OCI-LY1 (cell line): Measurements from ENCODE around the gene MTX2.

Experiments
- H2AFZ ChIP-seq: fragments of 200-600 bp; sonication (generic), shearing (Covaris generic); 2 replicates; pipeline ENCODE4 v1.6.0; 2014; ENCODE audit warnings: antibody characterized with exemption, mild to moderate bottlenecking, low read length
- H3F3A ChIP-seq: fragments of 200-600 bp; sonication (generic), shearing (Covaris generic); 2 replicates; pipeline ENCODE4 v1.6.0; 2014; ENCODE audit warnings: mild to moderate bottlenecking, antibody characterized with exemption, low read length, moderate library complexity; ENCODE audit not compliant: insufficient read depth
- H3K27ac ChIP-seq: fragments of 200-600 bp; sonication (generic); 2 replicates; pipeline ENCODE4 v1.5.1; 2014; ENCODE audit warnings: low read length, mixed run types, mild to moderate bottlenecking, low read depth; ENCODE audit not compliant: poor library complexity, severe bottlenecking
- H3K27me3 ChIP-seq: fragments of 200-600 bp; sonication (generic); 2 replicates; pipeline ENCODE4 v1.6.0; 2014; ENCODE audit warnings: antibody characterized with exemption, mild to moderate bottlenecking, low read length, moderate library complexity; ENCODE audit not compliant: insufficient read depth
- H3K36me3 ChIP-seq: fragments of 200-600 bp; sonication (generic); 2 replicates; pipeline ENCODE4 v1.6.1; 2014; ENCODE audit warnings: mild to moderate bottlenecking, antibody characterized with exemption, low read length, moderate library complexity, mixed read lengths; ENCODE audit not compliant: insufficient read depth
- H3K4me1 ChIP-seq: fragments of 200-600 bp; sonication (generic); 2 replicates; pipeline ENCODE4 v1.5.1; 2014; ENCODE audit warnings: mild to moderate bottlenecking, low read length, moderate library complexity; ENCODE audit not compliant: insufficient read depth, severe bottlenecking
- H3K4me2 ChIP-seq: fragments of 200-600 bp; sonication (generic), shearing (Covaris generic); 2 replicates; pipeline ENCODE4 v1.6.1; 2014; ENCODE audit warnings: low read length
- H3K4me3 ChIP-seq: fragments of 200-600 bp; sonication (generic); 2 replicates; pipeline ENCODE4 v1.5.1; 2014; ENCODE audit warnings: low read length, low read depth, mild to moderate bottlenecking, mixed read lengths; ENCODE audit not compliant: poor library complexity, severe bottlenecking
- H3K79me2 ChIP-seq: fragments of 200-600 bp; shearing (Covaris generic); 2 replicates; pipeline ENCODE4 v1.6.1; 2016; ENCODE audit warnings: mixed run types, low read length, mixed read lengths; ENCODE audit not compliant: insufficient read depth
- H3K9ac ChIP-seq: fragments of 200-600 bp; sonication (generic), shearing (Covaris generic); 2 replicates; pipeline ENCODE4 v1.6.1; 2014; ENCODE audit warnings: mild to moderate bottlenecking, low read length, mixed read lengths
- H3K9me2 ChIP-seq: fragments of 200-600 bp; sonication (generic), shearing (Covaris generic); 2 replicates; pipeline ENCODE4 v1.6.1; 2014; ENCODE audit warnings: low read depth, mild to moderate bottlenecking, low read length, mixed read lengths
- H3K9me3 ChIP-seq: fragments of 200-600 bp; shearing (Covaris generic); 2 replicates; pipeline ENCODE4 v1.6.1; 2014; ENCODE audit warnings: low read length, mixed read lengths
- H4K20me1 ChIP-seq: fragments of 200-600 bp; sonication (generic), shearing (Covaris generic); 2 replicates; pipeline ENCODE4 v1.6.0; 2016; ENCODE audit warnings: mild to moderate bottlenecking, low read length; ENCODE audit not compliant: insufficient read depth
- EZH2 ChIP-seq: fragments of 200-600 bp; sonication (generic), shearing (Covaris generic); IDR thresholded peaks from 2 replicates; pipeline ENCODE4 v1.8.0; 2017; ENCODE audit warnings: borderline replicate concordance, mixed run types, mild to moderate bottlenecking, antibody characterized with exemption, low read length, moderate library complexity, mixed read lengths
- TF ChIP-seq, protein P1 (sequence below): fragments of 200-600 bp; sonication (generic), shearing (Covaris generic); IDR thresholded peaks from 2 replicates; pipeline ENCODE4 v1.5.1; 2017; ENCODE audit warnings: mild to moderate bottlenecking, antibody characterized with exemption, low read length, moderate library complexity, mixed read lengths

MTX2 gene

DNA sequence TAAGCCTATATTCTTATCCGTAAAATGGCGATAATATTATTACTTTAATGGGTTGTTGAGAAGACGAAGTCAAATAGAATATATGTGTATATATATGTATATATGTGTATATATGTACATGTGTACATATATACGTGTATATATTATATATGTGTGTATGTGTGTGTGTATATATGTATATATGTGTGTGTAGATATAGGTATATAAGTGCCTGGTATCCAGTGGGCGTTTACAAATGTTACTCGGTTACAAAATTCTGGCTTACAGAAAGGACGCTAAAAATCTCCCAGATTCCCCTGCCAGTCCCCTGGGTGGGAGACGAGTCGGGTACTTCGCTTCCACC, 295 bp upstream of the MTX2 start:
- Histone ChIP-seq H3K9me2 (no peaks in the 10 kb centered on the region), H3K4me3 (peak overlapping the region; percentile 97), H2AFZ (no peak overlapping the region), H3K27me3 (no peaks in the 10 kb centered on the region), H3K9ac (peak overlapping the region; percentile 95), H3K4me2 (peak overlapping the region; percentile 82), H3K27ac (no peak overlapping the region), H3K36me3 (peaks cover 8% of the 10 kb centered on the region), H4K20me1 (no peaks in the 10 kb centered on the region), H3F3A (no peaks in the 10 kb centered on the region), H3K4me1 (peaks cover 14% of the 10 kb centered on the region), H3K79me2 (peaks cover 24% of the 10 kb centered on the region), H3K9me3 (no peaks in the 10 kb centered on the region)
- TF ChIP-seq, protein P1, sequence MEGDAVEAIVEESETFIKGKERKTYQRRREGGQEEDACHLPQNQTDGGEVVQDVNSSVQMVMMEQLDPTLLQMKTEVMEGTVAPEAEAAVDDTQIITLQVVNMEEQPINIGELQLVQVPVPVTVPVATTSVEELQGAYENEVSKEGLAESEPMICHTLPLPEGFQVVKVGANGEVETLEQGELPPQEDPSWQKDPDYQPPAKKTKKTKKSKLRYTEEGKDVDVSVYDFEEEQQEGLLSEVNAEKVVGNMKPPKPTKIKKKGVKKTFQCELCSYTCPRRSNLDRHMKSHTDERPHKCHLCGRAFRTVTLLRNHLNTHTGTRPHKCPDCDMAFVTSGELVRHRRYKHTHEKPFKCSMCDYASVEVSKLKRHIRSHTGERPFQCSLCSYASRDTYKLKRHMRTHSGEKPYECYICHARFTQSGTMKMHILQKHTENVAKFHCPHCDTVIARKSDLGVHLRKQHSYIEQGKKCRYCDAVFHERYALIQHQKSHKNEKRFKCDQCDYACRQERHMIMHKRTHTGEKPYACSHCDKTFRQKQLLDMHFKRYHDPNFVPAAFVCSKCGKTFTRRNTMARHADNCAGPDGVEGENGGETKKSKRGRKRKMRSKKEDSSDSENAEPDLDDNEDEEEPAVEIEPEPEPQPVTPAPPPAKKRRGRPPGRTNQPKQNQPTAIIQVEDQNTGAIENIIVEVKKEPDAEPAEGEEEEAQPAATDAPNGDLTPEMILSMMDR = no peak
- no peak for TF ChIP-seq EZH2

DNA sequence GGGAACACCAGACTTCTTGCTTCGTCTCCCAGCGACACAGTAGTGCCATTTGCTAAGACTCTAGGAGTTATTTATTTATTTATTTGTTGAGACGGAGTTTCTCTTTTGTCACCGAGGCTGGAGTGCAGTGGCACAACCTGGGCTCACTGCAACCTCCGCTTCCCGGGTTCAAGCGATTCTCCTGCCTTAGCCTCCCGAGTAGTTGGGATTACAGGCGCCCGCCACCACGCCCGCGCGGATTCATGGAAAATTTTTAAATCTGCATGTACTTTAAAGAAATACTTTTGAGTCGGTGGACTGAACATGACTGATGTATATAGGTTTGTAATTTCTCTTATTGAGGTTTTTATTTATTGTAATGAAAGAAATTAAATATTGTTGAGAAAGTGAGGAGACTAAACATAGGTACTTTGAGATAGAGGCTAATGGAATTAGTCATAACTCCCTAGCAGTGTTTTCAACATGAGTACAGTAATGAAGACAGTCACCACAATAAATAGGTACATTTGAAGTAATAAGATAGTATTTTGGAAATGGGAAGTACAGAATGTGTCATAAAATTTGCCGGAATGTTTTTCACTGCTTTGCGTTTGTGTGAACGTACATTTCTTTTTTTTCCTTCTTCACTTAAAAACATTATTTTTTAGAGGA, 983 bp downstream of the MTX2 start:
- Histone ChIP-seq H3K4me3 (peak overlapping the region; percentile 97), H3K79me2 (peaks cover 24% of the 10 kb centered on the region), H3K4me1 (peaks cover 14% of the 10 kb centered on the region), H3K27ac (peak overlapping the region; percentile 71), H3K4me2 (peak overlapping the region; percentile 82), H3K9ac (peak overlapping the region; percentile 95), H3K27me3 (no peaks in the 10 kb centered on the region), H3K9me2 (no peaks in the 10 kb centered on the region), H3K36me3 (peaks cover 8% of the 10 kb centered on the region), H3F3A (no peaks in the 10 kb centered on the region), H2AFZ (no peak overlapping the region), H3K9me3 (no peaks in the 10 kb centered on the region), H4K20me1 (no peaks in the 10 kb centered on the region)
- no peak for TF ChIP-seq EZH2
- TF ChIP-seq, protein P1 = no peak

DNA sequence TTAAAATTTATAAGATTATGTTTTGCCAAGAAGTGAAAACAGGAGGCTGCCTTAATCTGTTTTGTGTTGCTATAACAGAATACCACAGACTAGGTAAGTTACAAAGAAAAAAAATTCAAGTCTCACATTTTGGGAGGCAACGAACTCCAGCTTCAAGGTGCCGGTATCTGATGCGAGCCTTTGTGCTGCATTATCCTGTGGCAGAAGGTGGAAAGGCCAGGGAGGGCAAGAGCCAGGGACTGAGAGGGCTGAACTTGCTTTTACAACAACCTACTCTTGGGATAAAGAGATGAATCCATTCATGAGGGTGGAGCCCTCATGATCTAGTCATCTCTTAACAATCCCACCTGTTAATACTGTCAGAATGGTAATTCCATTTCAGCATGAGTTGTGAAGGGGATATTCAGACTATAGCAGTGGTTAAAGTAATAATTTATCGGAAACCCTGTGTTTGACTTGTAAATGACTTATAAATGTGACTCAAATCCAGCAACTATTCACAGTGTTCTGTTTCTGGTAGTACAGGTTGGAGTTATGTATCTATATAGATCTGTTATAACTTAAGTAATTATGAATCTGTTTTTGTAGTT, 3.7 kb downstream of the MTX2 start:
- no peak overlapping the region for H3K27ac ChIP-seq
- no peak overlapping the region for H2AFZ ChIP-seq
- no peak overlapping the region for H3K4me3 ChIP-seq
- peaks cover 14% of the 10 kb centered on the region for H3K4me1 ChIP-seq
- peaks cover 8% of the 10 kb centered on the region for H3K36me3 ChIP-seq
- H3K79me2 ChIP-seq = peaks cover 37% of the 10 kb centered on the region
- TF ChIP-seq, protein P1 = no peak
- TF ChIP-seq EZH2 = no peak
- no peaks in the 10 kb centered on the region for H3K9me2 ChIP-seq
- H3K4me2 ChIP-seq = no peak overlapping the region
- H4K20me1 ChIP-seq = no peaks in the 10 kb centered on the region
- H3F3A ChIP-seq = no peaks in the 10 kb centered on the region
- H3K9ac ChIP-seq = no peak overlapping the region
- H3K27me3 ChIP-seq = no peaks in the 10 kb centered on the region
- H3K9me3 ChIP-seq = no peaks in the 10 kb centered on the region
